Stimulated activated CD4-positive, alpha-beta T cell treated with anti-CD3 and anti-CD28 coated beads, Interleukin-1b, Interleukin-23, amount 100 ng/mL, for 4 hours (primary cell): ENCODE data around the gene ROR1.

Source experiments
- DNase-seq, 2 donors: peaks; one replicate each; pipeline ENCODE4 v3.0.0-alpha.2; 2020; ENCODE audit warnings: low read depth in 2 of 2

Gene ROR1

DNA sequence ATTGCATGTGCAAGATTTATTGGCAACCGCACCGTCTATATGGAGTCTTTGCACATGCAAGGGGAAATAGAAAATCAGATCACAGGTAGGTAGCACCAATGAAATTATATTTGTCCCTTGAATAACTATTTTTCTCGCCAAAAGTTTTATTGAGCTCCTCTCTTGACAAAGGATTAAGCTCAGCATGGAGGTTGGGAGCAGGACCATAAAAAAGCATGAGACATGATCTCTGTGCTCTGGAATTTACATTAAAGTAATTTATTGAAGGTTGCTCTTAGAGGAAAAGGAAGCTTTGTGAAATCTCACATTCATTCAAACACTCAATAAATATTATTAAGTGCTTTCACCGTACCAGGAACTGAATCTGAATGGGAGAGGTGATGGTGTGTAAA, 363.6 kb downstream of the ROR1 start:
- no peak for DNase-seq

DNA sequence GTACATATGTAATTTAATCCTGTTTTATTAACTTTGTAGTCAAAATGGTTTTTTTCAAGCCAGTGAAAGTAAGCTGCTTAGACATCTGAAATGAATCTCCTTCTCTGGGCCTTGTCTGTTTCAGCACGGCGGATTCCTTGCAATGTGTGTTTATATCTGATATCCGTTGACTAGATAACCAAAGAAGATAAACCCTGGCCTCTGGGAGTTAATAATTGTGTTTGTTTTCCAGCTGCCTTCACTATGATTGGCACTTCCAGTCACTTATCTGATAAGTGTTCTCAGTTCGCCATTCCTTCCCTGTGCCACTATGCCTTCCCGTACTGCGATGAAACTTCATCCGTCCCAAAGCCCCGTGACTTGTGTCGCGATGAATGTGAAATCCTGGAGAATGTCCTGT, 366.1 kb downstream of the ROR1 start:
- no peak for DNase-seq

DNA sequence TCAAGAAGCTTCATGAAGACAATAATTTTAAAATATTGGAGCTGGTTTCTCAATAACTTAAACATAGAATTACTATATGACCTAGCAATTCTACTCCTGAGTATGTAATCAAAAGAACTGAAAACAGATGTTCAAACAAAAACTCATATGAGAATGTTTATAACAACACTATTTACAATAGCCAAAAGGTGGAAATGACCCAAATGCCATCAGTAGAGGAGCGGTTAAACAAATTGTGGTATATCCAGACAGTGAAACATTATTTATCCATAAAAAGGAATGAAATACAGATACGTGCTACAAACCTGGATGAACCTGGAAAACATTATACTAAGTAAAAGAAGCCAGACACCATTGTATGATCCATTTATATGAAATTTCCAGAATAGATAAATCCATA, 366.8 kb downstream of the ROR1 start:
- no peak for DNase-seq

DNA sequence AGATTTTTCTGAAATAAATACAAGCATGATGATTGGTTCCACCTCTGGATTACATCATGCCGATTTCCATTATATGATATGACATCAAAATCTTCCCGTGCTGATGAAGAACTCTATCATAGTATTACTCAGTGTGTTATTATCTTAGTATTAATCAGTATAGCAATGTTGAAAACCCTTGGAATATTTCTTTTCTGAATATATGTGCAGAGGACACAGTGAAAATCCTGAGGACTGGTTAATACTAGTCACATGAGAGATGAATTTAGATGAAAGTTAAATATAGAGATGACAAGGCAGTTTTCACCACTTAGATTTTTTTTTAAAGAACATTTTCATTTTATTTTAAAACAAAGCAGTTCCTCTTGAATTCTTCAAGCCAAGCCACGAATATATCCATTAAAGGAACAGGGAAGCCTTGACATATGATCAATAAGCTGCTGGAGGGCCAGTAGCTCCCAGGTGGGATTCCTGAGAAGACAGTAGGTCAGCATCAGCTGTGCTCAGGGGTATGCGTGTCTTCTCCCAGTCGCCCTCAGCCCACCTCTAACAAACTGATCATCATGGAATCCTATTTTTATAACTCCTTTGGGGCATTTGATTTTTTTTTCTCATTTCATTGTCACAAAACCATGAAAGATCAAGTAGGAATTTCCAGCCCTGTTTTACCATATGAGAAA, 373.4 kb downstream of the ROR1 start:
- DNase-seq = no peak

DNA sequence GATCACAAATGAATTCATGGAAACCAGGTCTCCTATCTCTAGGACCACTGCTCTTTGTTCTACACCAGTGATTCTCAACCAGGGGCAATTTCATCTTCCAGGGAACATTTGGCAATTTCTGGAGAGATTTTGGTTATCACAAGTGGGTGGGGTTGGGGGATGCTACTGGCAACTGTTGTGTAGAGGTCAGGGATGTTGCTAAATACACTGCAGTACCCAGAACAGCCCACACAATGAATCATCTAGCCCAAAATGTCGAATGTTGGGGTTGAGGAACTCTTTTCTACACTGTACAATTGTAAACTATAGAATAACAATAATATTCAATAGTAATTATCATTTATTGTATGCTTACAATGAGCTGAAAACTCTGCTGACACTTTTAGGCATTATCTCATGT, 373.9 kb downstream of the ROR1 start:
- DNase-seq = no peak

DNA sequence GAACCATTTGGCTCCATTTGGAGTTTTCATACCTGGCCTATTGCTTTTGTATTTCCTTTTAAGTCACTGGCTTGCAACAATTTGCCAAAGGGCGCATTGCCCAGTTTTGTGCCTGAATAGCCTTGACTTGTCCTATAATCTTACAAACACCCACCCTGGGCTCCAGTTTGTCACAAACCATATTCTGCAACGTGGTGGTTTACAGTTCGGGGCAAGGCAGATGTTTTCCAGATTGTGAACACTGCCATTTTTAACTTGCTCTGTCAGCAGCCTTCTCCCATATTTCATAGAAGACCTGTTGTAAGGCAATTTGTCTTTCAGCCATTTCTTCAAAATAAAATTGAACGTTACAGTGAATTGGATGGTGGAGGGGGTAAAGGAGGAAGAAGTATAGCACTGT, 376.4 kb downstream of the ROR1 start:
- DNase-seq = no peak

DNA sequence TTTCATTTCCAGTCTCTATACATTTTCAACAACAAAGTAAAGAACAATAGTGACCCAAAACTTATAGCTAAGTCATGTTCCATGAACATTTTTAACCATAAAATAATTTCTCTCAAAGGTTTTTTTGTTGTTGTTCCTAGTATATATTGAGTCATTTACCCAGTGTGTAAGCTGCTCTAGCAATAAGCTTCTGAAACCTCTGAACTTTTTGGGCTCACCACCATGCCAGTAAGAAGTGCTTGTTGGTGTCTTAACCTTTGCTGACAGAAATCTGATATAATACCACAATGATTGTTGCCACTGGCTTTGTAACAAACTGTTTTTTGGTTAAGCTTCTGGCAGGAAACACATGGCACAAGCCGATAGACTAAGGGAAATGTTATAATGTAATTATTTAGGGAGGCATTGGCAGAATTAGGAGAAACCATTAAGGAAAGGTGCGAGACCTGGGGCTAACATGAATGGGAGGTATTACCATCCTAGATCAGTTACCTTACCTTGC, 377.0 kb downstream of the ROR1 start:
- no peak for DNase-seq

DNA sequence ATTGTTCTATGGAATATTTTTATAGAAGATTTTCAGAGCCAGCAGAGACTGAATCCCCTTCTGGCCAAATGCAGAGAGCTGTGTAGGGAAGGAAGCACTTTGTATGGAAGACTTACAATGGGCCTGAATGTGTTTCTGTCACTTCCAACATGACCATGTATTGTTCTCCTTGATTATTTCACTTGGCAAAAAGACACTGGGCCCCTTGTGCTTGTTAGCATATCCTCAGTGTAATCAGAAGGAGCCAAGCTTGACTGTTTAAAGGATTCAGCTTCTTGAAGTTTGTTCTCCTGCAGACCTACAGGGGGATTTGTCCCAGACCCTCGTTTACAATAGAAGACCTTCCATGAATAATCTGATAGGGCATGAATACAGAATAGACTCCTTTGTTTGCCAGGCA, 381.5 kb downstream of the ROR1 start:
- DNase-seq = no peak

DNA sequence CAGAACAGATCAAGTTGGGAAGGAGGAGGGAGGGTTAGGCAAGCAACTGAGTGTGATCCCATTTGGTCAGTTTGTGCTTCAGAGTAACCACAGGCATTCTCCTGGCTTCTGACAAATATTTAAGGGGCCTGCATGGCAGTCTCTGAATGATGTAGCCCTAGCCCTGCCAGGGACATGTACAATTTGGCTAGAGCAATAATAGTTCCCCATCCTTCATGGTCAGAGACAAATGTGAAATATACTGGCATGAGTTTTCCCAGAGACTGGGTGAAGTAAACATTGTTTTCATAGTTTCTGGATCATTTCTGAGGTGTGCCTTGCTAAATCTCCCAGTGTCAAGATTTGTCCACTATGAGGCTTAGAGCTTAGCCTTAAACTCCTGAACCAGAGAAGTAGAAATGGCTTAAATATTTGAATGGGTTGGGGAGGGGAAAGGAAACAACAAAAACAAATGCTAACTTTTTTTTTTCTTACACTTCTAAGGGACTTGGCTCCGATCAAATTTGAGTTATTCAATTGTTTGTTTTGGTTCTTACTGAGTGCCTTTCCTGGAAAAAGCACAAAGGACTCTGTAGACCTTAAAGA, 387.6 kb downstream of the ROR1 start:
- no peak for DNase-seq

DNA sequence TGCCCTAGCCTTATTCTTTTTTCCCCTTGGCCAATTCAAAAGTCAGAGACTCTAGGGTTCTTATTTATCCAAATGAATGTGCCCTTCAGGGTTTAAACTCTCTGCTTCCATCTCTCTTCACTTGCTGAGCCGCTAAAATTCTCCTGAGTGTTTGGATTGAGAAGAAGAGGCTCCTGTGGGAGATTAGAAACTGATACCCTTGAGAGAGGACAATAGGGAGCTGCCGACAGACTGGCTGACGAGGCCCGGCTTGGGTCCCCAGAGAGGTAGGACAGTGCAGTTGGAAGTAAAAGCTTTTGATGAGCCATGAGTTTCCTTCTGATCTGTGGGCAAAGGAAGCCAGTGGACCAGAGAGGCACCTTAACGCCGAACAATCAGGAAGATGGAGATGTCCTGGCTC, 388.3 kb downstream of the ROR1 start:
- DNase-seq = no peak

DNA sequence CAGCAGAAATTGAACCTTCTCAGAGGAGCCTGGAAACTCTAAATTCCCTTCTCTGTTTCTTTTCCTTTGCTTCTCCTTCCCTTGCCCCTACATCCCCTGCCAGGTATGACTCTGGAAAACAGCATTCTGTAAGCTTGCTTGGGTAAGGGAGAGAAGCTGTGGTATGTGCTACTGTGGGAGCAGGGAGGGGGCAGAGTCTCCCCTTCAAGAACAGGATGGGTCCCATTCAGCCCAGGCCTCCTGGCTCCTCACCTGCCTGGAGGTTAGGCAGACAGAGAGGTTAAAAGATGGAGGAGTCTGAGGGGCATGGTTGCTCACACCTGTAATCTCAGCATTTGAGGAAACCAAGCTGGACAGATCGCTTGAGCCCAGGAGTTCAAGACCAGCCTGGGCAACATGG, 389.0 kb downstream of the ROR1 start:
- no peak for DNase-seq

DNA sequence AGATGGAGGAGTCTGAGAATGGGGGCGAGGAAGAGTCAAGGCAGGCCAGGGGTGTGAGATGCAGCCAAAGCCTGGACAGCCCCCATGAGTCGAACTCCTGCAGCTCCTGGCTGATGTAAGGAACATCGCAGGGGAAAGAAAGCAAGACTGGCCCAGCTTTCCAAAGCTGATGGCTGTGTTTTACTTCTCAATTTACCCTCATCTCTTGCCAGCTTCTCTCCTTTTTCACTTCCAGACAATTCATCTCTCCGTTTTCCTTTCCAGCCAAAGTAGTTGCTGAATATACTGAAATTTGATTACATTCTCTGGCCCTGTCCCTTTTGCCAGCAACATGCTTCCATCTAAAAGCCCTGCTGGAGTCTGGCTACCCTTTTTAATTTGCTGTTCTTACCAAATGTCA, 389.6 kb downstream of the ROR1 start:
- no peak for DNase-seq

DNA sequence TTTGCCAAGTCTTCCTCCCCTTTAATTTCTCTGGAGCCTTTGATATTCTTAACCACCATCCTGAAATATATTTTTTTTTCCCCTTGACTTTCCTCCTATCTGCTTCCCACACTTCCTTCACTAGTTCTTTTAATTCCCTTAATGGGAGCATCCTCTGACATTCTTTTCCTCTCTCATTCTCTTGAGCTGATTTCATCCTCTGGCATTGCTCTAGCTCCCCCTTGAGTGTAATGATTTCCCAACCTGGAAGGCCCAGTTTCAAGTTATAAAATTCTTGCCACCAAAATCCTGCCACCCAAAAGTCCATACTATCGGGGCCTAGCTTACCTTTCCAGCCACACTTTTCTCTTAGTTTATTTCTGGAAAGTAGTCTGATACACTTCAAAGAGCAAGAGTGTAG, 390.2 kb downstream of the ROR1 start:
- no peak for DNase-seq

DNA sequence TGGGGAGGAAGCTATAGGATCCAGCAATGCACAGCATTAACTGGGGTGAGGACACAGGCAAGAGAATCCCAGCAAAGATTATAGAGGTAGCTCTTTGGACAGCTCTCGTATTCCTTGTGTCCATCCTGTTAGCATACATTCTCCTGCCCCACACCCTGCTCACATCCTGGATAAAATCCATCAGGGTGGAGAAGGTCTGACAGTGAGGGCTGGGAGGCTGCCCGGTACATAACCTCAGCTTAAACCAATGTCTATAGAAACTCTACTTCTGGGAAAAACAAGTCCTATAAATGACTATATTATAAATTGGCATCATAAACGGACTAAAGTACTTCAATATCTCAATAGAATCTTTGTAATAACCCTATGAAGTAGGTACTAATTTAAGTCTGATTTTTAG, 392.8 kb downstream of the ROR1 start:
- no peak for DNase-seq

DNA sequence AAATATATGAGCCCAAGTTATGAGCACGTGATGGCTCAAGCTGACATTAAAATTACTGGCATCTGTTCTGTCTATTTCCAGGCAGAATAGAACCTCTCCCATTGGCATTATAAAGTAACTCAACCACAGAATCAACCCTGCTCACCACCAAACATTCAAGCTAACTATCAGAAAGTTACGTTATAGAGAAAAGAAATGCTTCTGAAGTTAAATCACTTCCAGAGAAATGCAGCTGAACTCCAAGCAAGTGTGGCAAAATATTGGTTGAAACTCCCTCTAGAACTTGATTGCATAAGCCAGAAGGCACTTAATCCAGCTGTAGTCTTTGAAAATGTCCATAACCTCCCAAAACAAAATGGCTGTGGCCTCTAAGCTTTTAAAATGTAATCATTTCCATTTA, 393.4 kb downstream of the ROR1 start:
- no peak for DNase-seq

DNA sequence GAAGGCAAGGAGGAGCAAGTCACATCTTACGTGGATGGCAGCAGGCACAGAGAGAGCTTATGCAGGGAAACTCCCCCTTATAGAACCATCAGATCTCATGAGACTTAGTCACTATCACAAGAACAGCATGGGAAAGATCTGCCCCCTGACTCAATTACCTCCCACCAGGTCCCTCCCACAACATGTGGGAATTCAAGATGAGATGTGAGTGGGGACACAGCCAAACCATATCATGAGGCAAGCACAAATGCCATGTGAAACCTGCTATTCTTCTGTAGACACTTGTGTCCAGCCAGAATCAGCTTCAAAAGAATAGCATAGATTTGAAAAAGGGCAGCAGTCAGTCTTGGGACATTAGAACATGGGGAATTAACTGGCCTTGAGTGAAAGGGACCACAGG, 397.4 kb downstream of the ROR1 start:
- DNase-seq = no peak

DNA sequence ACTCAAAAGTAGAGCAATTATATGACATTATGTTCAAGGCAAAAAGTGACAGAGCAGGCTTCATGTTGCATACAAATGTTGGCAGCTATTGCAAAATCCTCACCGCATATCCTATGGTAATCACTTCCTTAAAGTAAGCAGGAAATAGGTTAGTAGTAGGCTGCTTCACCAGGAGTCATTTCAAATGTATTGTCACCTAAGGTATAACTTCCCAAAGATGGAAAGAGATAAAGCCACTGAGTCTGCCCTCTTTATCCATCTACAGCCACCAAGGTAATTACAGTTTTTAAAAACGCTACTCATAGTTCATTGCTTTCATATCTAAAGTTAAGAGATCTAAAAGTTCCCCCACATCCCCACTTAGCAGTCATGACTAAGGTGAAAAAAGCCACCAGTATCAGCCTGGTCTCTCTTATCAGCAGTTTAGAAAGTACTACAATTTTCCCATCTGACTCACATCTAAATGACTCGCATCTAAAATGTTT, 398.0 kb downstream of the ROR1 start:
- DNase-seq = no peak

DNA sequence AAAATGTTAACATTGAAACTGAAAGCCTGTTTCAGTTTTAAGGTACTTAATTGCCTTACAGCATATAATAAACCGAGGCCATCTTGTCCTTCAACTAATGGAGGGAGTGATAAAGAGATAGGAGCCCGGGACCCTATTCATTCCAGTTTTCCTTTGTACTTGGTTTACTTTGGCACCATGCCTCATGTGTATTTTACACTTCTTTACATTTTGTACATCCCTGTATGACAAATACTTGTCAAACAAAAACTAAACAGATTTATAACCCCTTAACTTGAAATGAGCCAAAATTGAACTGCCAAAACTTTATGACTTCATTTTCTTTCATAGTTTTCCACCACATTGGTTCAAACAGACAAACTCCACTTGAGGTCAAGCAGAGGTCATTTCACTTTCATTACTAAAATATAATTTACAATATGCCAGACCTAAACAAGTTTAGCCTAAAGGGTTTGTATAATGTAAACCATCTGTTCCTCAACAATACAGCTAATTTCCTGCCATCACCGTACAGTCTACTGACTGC, 398.7 kb downstream of the ROR1 start:
- DNase-seq = no peak

DNA sequence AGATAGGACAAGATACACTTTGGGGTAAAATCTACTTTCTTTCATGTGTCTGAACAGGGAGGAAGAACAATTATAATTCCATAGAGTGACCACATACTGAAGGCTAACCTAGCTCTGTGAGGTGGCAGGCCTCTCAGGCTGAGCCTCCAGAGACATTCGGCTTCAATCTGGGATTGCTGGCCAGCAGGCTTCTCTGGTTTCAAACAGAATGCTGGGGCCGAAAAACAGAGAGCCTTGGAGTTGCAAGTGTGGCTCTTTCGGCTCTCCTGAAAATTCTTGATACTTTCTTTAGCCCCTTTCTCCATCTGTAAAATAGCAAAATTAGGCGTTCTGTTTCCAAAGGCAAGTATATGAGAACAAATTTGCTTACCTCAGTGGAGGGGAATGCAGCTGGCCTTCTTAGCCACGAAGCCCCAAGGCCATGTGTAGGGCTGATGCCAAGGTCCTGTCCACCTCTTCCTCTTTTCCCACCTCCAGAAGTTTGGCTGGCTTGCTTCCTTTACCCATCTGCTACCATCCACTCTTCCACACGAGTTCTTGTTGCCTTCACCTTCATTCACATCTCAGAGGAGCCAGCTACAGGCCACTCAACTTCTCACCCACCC, 399.6 kb downstream of the ROR1 start:
- no peak for DNase-seq

DNA sequence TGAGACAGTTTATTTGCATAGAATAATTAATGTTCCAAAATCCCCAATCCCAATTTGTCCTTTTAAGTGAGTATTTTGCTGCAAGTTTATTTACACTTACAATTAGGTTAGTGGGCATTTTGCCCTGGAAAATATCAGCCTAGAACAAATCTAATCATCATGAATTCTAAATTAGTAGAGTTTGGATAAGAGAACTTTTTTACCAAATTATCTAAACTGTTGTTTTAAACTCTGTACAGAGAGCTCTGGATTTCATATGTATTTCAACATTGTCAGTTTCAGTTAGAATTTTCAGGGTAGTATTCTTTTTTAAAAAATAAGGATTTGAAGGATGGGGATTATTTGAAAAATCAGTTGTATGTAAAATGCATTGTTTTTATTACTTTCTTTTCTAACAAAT, 401.8 kb downstream of the ROR1 start:
- no peak for DNase-seq

DNA sequence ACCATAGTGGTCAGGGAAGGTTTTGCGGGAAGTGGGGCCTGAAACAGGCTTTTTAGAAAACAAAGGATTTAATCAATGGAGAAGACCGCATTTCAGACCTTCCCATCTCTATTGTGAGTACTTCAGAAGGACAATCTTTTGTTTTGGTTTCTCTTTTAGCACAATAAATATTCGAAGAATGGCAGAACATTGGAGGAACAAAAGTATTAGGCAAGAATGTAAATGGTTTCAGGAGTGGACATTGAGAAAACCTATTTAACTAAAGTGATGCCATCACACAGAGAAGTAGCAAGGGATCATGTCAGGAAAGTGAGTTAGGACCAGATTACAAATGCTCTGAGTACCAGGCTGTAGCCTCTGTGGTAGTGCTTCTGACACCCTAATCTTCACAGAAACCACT, 402.8 kb downstream of the ROR1 start:
- DNase-seq = no peak

DNA sequence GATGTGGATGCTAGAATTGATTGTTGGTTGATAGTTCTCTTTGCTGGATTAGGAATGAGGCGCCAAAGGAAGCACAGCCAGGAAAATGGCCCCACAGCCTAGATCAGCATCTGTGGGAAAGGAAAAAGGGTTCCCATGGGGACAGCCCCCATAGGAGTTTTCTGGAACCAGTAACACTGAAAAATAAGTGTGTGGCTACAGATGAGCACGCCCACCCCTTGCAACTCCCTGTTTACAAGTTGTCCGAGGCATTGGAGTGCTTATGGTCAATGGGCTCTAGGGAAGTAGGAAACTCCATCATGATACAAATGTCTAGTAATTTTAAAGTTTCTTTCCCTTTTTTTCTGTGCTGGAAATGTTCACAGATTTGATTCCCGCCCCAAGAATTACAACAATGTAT, 405.8 kb downstream of the ROR1 start:
- DNase-seq = no peak

DNA sequence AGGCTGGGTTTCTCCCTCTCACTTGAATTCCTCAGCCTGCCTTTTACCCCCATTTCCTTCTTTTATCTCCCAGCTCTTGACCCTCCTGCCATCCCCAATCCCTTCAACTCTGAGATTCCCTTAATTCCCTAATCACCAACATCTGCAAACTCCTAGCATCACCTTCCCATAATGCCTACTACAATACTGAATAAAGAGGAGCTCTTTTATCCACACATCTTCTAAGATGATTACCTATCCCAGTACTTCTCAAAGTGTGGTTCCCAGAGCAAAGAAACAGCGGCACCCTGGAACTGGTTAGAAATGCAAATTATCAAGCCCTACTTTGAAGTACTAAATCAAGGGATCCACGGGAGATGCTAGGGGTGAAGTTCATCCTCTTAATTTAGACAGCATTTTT, 408.4 kb downstream of the ROR1 start:
- DNase-seq = no peak
